OCI-LY7 (cell line): ENCODE data around the gene SKIDA1.

Experiments used
- EZH2phosphoT487 ChIP-seq: fragments of 200-600 bp; sonication (generic); IDR thresholded peaks from 2 replicates; pipeline ENCODE4 v1.6.1; 2018; ENCODE audit warnings: low read depth, borderline replicate concordance, mild to moderate bottlenecking, mixed run types, antibody characterized with exemption, low read length, moderate library complexity, mixed read lengths
- TF ChIP-seq, protein P1 (sequence below): fragments of 200-600 bp; sonication (generic); conservative IDR thresholded peaks from 2 replicates; pipeline ENCODE4 v1.5.1; 2014; ENCODE audit warnings: mild to moderate bottlenecking, antibody characterized with exemption, low read length, moderate library complexity, mixed read lengths

- TF ChIP-seq, protein P1, sequence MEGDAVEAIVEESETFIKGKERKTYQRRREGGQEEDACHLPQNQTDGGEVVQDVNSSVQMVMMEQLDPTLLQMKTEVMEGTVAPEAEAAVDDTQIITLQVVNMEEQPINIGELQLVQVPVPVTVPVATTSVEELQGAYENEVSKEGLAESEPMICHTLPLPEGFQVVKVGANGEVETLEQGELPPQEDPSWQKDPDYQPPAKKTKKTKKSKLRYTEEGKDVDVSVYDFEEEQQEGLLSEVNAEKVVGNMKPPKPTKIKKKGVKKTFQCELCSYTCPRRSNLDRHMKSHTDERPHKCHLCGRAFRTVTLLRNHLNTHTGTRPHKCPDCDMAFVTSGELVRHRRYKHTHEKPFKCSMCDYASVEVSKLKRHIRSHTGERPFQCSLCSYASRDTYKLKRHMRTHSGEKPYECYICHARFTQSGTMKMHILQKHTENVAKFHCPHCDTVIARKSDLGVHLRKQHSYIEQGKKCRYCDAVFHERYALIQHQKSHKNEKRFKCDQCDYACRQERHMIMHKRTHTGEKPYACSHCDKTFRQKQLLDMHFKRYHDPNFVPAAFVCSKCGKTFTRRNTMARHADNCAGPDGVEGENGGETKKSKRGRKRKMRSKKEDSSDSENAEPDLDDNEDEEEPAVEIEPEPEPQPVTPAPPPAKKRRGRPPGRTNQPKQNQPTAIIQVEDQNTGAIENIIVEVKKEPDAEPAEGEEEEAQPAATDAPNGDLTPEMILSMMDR, result no peak
- no peak for TF ChIP-seq EZH2phosphoT487
Observed at GRCh38 chr10:21536874-21537273, 11.4 kb upstream of the SKIDA1 start.
